GM19372 (cell line): ENCODE data around the gene DNASE1L2.

Experiments
- ATAC-seq: cut with Tn5 transposase; IDR thresholded peaks from one replicate; pipeline ENCODE4 v1.9.1; 2021; ENCODE audit warnings: mild to moderate bottlenecking, low read depth, moderate library complexity; ENCODE audit not compliant: unreplicated experiment

DNASE1L2 gene, protein sequence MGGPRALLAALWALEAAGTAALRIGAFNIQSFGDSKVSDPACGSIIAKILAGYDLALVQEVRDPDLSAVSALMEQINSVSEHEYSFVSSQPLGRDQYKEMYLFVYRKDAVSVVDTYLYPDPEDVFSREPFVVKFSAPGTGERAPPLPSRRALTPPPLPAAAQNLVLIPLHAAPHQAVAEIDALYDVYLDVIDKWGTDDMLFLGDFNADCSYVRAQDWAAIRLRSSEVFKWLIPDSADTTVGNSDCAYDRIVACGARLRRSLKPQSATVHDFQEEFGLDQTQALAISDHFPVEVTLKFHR

DNA sequence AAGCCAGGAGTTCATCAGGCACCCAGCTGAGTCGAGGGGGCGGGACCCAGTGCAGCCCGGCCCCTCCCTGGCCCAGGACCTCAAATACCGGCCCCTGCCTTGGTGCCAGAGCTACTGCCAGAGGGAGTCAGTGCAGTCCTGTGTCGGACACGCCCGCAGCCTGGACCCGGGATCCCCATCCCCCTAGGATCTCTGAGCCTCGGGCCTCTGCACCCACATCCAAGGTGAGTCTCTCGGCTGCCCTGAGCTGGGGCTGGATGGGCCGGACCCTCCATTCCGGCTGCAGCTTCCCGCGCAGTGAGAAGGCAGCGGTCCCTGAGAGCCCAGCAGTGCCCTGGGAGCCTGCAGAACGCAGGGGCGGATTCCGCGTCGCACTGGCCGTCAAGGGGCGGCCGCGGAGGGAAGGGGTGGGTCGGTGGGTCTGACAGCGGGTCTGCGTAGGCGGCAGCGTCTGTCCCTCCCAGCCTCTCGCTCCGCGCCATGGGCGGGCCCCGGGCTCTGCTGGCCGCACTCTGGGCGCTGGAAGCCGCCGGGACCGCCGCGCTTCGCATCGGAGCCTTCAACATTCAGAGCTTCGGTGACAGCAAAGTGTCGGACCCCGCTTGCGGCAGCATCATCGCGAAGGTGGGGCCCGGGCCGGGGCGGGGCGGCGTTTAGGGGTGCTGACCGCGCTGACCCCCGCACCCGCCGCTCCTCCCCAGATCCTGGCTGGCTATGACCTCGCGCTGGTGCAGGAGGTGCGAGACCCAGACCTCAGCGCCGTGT, at the start of gene DNASE1L2:
DNASE1L2 (plus strand) TSS at position 108 of the 765 bp plus-strand sequence; CDS start at position 481, 373 bp downstream.
- ATAC-seq: no peak

DNA sequence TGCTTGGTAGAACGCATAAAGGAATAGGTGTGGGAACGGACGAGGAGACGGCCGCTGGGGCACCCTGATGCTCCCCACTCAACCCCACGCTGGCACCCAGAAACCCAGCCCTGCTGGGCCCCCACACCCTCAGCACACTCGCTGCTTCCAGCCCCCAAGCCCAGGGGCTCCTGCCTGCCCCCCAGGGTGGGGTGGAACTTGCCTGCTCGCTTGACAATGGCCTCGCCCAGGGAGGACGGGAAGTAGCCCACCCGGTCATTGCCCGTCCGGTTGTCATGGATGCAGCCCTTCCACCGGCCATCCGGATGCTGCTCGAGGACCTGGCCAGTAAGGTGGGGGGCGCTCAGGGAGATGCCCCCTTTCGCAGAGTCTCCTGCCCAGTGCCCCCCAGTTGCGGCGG, 49.7 kb upstream of the DNASE1L2 start:
- ATAC-seq: no peak

DNA sequence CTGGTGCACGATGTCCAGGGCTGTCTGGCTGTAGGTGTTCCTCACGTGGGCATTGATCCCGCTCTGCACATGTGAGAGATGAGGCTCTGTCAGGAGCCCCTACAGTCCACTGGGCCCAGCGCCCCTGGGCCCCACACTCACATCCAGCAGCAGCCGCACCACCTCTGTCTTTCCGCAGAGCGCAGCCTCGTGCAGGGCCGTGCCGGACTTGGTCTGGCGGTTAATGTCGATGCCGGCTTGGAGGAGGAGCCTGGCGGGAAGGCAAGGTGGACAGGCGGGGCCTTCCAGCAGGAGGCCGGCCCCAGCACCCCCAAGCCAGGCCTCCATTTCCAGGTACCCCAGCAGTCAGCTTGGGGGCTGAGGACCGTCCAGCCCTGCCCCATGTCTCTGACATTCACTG, 49.0 kb upstream of the DNASE1L2 start:
- no peak for ATAC-seq

DNA sequence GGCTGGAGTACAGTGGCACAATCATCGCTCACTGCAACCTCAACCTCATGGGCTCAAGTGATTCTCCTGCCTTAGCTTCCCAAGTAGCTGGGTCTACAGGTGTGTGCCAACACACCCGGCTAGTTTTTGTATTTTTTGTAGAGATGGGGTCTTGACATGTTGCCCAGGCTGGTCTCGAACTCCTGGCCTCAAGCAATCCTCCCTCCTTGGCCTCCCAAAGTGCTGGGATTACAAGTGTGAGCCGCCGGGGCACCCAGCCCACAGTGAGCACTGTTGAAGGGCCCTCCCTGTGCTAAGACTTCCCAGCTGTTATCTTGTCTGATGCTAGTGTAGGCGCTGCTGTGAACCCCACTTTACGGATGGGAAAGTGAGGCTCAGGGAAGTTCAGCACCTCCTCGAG, 47.8 kb upstream of the DNASE1L2 start:
- no peak for ATAC-seq

DNA sequence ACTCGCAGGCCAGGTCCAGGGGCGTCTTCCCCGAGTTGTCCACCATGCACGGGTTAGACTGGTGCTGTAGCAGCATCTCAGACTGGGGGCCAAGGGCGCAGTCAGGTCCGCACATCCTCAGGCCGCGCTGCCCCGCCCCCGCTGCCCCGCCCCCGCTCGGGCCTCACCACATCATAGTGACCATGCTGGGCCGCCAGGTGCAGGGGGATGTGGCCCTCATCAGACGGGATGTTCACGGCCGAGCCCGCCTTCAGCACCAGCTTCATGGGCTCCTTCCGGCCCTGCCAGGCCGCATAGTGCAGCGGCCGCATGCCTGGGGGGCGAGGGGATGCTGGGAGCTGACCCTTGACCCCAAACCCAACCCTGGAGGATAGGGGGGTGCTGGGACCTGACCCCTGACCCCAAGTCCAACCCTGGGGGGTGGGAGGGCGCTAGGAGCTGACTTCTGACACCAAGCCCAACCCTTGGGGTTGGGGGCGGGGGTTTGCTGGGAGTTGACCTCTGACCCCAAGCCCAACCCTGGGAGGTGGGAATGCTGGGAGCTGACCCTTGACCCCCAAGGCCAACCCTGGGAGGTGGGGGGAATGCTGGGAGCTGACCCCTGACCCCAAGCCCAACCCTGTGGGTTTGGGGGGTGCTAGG, 46.9 kb upstream of the DNASE1L2 start:
- no peak for ATAC-seq

DNA sequence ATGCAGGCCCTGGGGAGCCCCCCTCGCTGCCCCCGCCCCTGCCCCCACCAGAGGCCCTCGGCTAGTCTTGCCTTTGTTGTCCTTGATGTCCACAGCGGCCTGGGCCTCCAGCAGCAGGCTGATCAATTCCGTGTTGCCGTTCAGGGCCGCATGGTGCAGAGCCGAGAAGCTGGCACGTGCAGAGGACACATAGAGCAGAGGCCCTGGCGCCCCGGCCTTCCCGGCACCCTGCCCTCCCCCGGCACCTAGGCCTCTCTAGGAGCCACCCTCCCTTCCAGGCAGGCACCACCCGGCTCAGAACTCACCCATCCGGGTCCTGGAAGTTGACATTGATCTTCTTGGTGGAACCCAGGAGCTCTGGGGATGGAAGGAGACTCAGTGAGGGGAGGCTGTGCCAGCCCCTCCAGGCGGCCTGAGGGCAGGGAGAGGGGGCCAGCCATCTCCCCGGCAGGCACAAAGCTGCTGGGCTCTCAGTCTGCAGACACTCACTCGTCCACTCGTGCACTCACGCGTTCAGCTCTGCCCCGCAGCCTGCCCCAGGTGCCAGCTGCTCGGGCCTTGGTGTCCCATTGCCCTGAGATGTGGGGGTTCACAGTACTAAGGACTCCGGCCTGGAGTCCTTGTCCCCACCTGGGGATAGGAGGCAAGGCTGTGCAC, 46.1 kb upstream of the DNASE1L2 start:
- ATAC-seq: no peak

DNA sequence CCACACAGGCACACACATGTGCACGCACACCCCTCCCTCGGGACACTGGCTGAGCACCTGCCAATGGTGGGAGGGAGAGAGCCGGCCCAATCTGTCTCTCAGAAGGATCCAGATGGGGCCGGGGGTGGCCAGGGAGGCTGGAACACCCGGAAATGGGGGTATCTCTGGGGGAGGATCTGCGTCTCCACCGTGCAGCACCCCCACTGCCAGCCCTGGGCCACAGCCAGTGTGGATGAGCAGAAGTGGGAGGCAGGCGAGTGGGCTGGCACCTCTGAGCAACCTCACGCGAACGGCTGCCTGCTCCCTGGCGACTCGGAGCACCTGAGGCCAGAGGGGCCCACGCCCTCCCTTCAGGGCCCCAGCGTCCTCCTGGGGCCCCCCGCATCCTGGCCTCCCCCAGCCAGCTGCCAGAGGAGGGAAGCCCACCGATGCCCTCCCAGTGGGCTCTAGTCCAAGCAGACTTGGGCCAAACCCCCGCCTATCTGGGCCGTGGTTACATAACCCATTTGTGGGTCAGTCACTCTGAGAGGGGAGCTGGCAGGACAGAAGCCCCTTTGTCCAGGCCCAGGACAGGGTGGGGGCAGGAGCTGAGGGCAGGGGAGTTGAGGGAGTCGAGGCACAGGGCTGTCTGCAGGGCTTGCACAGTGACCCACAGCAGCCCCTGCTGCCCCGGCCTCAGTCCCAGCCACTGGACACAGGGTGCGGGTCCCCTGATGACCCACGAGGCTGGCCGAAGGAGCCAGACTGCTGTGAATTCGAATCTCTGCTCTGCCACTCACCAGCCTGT, 45.4 kb upstream of the DNASE1L2 start:
- no peak for ATAC-seq

DNA sequence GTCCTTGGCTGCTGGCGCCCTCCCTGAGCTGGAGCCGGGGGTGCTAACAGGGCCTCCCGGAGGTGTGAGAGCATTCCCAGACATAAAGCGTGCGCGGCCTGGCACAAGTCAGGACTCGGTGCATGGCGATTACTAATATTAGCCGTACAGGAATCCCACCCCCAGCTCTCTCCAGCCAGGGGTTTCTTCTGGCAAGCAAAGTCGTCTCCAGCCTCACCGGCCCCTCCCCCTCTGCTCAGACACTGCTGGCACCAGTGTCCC, 44.9 kb upstream of the DNASE1L2 start:
- no peak for ATAC-seq

DNA sequence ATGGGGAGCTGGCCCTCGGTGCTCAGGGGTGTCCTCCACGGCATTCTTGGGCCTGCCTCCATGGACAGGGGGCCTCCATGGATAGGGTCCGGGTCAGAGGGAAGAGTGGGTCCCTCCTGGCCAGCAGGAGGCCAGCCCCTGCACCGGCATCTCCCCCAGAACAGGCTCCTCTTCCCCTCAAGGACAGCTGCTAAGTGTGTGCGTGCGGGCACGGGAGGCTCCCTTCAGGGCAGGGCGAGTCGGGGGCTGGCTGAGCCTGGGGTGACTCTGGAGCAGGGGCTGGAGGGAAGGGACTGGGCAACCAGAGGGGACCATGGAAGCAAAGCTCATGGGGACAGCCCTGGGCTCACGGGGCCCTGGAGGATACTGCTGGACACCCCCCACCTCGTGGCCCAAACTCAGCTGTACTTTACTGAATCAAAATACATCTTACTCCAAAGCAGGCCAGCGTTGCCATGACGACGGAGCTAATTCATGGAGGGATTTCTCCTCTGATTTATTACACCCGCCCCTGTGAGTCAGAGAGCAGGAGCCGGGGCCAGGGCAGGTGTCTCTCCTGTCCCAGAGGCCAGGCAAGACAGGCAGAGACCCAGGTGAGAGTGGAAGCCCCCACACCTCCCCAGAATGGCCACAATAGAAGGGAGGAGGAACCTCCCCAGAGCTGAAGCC, 41.9 kb upstream of the DNASE1L2 start:
- no peak for ATAC-seq

DNA sequence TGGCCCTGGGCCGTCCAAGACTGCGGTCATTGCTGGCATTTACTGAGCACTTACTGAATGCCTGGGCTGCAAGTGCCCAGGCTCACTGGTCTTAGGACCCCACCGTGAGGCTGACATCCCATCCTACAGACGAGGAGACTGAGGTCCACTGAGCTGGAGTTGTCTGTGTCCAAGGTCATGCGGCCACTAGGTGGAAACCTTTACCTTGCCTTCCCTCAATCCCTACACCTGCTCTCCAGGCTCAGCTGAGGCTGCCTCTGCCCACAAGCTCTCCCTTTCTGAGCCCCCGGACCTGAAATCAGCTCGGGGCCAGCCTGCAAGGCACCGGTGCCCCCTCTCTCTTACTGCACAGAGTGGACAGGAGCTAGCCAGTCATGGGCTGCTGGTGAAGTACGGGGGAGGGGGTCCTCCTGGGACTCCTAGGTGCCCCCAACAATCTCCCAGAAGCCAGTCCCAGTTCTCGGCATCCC, 41.4 kb upstream of the DNASE1L2 start:
- no peak for ATAC-seq

DNA sequence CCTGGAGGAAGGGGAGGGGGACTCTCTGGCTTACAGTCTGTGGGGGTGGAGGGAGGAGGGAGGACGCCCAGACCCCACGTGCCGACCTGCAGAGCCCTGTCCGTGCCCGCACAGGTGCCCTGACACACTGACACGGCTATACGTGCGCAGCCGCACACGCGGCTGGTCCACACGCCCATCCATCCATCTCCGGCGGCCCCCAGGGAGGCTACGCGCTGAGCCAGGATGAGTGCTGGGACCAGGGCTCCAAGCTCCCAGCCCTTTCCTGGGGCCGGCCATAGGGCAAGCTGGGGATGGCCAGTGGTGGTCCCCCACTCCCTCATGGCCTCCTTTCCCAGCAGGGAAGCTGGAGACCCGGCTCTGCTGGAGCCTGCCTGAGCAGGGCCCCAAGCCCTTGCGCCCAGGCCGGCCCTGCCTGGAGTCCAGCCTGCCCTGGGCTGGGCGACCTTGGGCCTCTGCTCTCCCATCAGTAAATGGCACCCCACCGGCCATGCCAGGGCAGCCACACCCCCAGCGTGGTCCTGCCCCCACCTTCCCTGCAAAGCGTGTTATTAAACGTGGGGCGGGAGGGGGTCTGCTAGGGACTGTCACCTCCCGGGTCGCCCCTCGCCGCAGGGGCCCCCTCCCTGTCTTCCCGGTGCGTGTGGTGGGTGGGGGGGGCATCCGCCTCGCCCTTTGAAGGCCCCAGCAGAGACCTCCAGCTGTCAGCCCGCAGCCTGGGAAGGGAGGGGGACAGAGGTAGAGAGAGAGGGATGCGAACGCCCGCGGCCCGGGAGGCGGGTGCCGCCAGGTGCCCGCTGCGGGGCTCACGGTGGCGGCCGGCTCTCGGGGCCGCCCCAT, 40.7 kb upstream of the DNASE1L2 start:
- ATAC-seq: no peak

DNA sequence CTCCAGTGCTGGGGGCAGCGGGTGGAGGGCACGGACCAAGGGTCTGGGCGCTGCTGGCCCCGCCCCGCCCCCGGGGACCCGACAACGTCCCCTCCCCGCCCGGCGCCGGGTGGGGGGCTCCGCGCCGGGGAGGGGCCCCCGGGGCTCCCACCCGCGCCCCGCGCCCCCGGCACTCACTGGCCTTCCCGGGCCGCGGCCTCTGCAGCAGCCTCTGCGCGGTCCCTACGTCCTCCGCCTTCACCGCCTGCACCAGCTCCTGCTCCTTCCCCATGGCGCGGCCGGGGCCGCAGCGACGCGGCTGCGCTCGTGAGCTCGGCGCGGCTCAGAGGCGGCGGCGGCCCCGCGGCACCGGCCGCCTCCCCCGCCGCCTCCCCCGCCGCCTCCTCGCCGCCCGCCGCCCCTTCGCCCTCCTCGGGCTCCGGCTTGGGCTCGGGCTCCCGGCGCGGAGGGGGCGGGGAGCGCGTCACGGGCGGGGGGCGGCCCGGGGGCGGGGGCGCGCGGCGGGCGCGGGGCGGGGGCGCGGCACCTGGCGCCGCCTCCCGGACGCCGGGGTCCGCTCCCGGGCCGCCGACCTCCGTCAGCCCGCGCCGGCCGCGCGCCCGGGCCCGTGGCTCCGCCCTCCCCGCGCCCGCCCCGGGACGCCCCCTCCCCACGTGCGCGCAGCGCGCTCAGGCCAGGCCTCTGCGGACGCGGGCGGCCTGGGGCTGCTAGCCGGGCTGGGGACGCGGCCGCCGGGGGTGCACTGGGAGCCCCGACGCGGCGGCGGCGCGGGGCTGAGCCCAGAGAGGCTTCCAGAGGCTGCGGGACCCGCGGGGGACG, 39.9 kb upstream of the DNASE1L2 start, which contains the start of gene CASKIN1:
CASKIN1 (minus strand) TSS at position 444 of the 819 bp plus-strand sequence; CDS start at position 271, 173 bp downstream.
- ATAC-seq: no peak

DNA sequence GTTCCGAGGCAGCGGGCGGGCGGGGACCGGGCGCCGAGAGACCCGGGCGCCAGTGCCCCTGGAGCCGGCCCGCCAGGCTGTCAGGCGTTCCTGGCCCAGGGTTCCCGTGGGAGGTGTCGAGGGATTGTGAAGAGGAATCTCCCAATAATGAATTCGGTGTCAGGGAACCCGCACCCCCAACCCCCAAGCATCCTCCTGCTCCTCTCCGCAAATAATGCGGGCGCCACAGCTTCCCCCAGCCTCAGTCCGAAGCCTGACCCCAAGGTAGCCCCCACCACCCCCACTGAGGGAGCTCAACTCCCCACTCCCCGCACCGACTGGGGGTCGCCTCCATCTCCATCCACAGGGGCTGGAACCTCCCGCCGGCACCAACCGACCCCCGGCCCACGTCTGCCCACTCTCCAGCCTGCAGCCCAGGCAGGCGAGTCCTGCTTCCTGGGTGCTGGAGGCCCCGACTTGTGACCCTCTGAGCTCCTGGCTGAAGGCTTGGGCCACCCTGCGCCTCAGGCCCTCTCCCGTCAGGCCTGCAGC, 39.2 kb upstream of the DNASE1L2 start:
- no peak for ATAC-seq

DNA sequence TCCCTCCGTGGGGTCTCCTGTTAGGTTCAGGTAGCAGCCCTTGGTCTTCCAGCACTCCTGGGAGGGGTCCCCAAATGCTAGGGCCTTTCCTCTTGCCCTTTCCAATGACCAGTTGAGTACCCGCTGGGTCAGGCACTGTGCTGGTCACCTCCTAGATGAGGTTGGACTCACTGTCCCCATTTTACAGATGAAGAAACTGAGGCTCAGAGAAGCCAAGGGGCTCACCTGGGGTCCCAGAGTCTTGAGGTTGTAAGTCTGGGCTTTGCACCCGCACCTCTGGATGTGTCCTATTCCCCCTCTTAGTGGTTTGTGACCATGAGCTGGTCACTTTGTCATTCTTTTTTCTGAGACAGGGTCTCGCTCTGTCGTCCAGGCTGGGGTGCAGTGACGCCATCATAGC, 38.5 kb upstream of the DNASE1L2 start:
- no peak for ATAC-seq

DNA sequence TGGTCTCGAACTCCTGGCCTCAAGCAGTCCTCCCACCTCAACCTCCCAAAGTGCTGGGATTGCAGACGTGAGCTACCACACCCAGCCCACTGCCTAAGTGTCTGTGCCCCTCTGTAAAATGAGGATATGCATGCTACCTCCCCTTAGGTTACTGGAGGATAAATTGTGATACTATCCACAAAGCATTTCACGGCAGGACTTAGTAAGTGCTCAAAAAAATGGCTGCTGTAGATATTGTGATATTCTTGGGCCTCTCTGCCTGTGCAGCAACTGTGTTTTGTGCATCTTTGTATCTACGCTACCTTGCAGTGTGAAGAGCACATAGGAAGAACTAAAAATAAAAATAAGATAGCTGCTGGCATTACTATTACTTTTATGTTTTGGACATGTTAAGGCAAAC, 38.0 kb upstream of the DNASE1L2 start:
- ATAC-seq: no peak

DNA sequence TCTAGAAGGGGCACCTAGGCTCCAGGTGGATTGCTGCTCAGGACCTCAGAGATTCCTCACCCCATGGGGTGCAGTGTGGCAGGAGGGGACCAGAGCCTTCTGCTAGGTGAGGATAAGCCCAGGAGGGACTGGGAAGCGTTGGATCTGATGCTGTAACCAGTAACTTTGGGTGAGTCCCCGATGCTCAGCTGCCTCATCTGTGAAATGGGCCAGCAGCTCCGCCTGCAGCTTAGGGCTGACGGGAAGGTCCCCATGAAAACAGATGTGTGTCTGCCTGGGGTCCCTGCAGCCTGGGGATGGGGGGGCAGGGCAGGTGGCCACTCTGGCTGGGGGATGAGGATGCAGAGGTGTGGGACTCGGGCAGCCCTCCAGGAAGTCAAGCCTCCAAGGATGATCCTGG, 37.1 kb upstream of the DNASE1L2 start:
- ATAC-seq: no peak

DNA sequence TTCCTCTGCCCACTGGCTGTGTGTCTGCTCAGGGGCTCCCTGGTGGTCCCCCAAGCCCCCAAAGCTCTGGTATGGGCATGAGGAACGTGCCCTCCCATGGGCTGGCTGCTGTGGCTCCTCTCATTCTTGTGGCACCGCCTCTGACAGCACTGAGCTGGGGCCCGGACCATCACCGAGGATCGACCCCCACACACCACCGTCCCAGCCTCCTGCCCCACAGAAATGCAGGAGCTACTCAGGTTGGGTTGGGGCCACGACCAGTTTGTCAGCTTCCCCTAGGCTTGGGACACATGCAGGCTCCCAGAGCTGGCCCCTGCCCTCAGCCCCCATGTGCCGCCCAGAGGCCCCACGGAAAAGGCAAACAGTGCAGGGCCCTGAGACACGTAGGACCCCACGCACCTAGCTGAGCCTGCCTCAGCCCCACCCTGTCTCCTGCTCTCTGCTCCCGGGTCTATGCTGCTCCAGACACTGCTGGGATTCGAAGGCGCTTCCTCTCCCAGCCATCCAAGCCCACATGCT, 36.6 kb upstream of the DNASE1L2 start:
- ATAC-seq: no peak

DNA sequence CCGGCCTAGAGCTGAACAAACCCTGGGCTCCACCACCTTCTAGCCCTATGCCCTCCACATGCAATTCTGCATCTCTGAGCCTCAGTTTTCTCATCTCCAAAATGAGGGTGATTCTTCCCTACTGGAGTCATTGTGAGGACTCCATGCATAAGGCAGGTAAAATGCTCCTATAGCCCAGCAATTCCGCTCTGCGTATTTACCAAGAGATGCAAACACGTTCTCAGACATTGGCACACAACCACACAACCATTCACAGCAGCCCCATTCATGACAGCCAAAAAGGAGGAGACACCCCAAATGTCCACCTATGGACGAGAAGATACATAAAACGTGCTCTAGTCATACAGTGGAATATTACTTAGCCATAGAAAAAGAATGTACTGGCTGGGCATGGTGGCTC, 35.9 kb upstream of the DNASE1L2 start:
- no peak for ATAC-seq
